HEK293 (cell line): ENCODE results near the gene SREBF1.

Experiments
- CTCF ChIA-PET: fragments of 350-600 bp; formaldehyde crosslinking; extraction: SDS; loops from one replicate; lab custom pipeline; 2021; ENCODE audit warnings: antibody characterized with exemption; lab: Yijun Ruan, JAX
- POLR2A ChIA-PET: fragments of 300-600 bp; formaldehyde crosslinking; extraction: SDS; loops from one replicate; lab custom pipeline; 2020; ENCODE audit warnings: antibody characterized with exemption, inconsistent platforms; lab: Yijun Ruan, JAX
- H3K27ac ChIP-seq: fragments of 200-500 bp; sonication (Bioruptor generic); 2 replicates; pipeline ENCODE4 v1.5.1; 2014; ENCODE audit warnings: low read depth, low read length, control low read depth, inconsistent platforms; ENCODE audit errors: extremely low read depth
- H3K36me3 ChIP-seq, 2 experiments: fragments of 200-500 bp in 1 of 2; sonication (Bioruptor generic) in 1 of 2; 1 replicate in 1 of 2; 2 replicates in 1 of 2; pipeline ENCODE4 v1.5.1; 2014 to 2017; ENCODE audit warnings: inconsistent platforms in 2 of 2, low read length in 2 of 2; ENCODE audit not compliant: control insufficient read depth in 2 of 2, insufficient read depth in 1 of 2
- H3K4me1 ChIP-seq: fragments of 200-500 bp; sonication (Bioruptor generic); 2 replicates; pipeline ENCODE4 v1.5.1; 2014; ENCODE audit warnings: mild to moderate bottlenecking, low read length, inconsistent platforms; ENCODE audit not compliant: control insufficient read depth, insufficient read depth
- H3K4me3 ChIP-seq: 2 replicates; pipeline ENCODE4 v1.5.1; 2011; ENCODE audit warnings: low read depth, mild to moderate bottlenecking, control low read depth, low read length, moderate library complexity
- H3K9me3 ChIP-seq: fragments of 200-500 bp; sonication (Bioruptor generic); 2 replicates; pipeline ENCODE4 v1.5.1; 2014; ENCODE audit warnings: low read depth, low read length, inconsistent platforms; ENCODE audit not compliant: control insufficient read depth, insufficient read depth
- GLIS2 ChIP-seq: fragments of 450-650 bp; formaldehyde crosslinking; IDR thresholded peaks from 2 replicates; pipeline ENCODE4 v1.5.1; 2016; ENCODE audit warnings: missing biosample characterization, missing genetic modification characterization
- HIC1 ChIP-seq: fragments of 450-650 bp; formaldehyde crosslinking; IDR thresholded peaks from 2 replicates; pipeline ENCODE4 v1.5.1; 2016; ENCODE audit warnings: missing biosample characterization, missing genetic modification characterization
- INSM2 ChIP-seq: fragments of 450-650 bp; formaldehyde crosslinking; IDR thresholded peaks from 2 replicates; pipeline ENCODE4 v1.5.1; 2016; ENCODE audit warnings: missing biosample characterization, missing genetic modification characterization
- KLF10 ChIP-seq: fragments of 450-650 bp; IDR thresholded peaks from 2 replicates; pipeline ENCODE4 v1.5.1; 2018; ENCODE audit warnings: missing biosample characterization, mild to moderate bottlenecking, missing genetic modification characterization
- KLF17 ChIP-seq: fragments of 450-650 bp; formaldehyde crosslinking; IDR thresholded peaks from 2 replicates; pipeline ENCODE4 v1.5.1; 2016; ENCODE audit warnings: missing biosample characterization, missing genetic modification characterization
- PATZ1 ChIP-seq: fragments of 450-650 bp; formaldehyde crosslinking; IDR thresholded peaks from 2 replicates; pipeline ENCODE4 v1.5.1; 2016; ENCODE audit warnings: missing biosample characterization, missing genetic modification characterization
- SP3 ChIP-seq: fragments of 450-650 bp; formaldehyde crosslinking; IDR thresholded peaks from 2 replicates; pipeline ENCODE4 v1.5.1; 2016; ENCODE audit warnings: missing biosample characterization, missing genetic modification characterization
- YY2 ChIP-seq: fragments of 450-650 bp; formaldehyde crosslinking; IDR thresholded peaks from 2 replicates; pipeline ENCODE4 v1.5.1; 2016; ENCODE audit warnings: missing biosample characterization, missing genetic modification characterization
- ZBTB11 ChIP-seq: fragments of 450-650 bp; formaldehyde crosslinking; conservative IDR thresholded peaks from 2 replicates; pipeline ENCODE4 v1.5.1; 2016; ENCODE audit warnings: low read depth, missing biosample characterization, missing genetic modification characterization
- ZBTB17 ChIP-seq: fragments of 450-650 bp; formaldehyde crosslinking; IDR thresholded peaks from 2 replicates; pipeline ENCODE4 v1.5.1; 2016; ENCODE audit warnings: missing biosample characterization, missing genetic modification characterization
- ZBTB20 ChIP-seq: fragments of 450-650 bp; formaldehyde crosslinking; IDR thresholded peaks from 2 replicates; pipeline ENCODE4 v1.5.1; 2016; ENCODE audit warnings: missing biosample characterization, missing genetic modification characterization
- ZBTB48 ChIP-seq: fragments of 450-650 bp; formaldehyde crosslinking; IDR thresholded peaks from 2 replicates; pipeline ENCODE4 v1.5.1; 2016; ENCODE audit warnings: missing biosample characterization, missing genetic modification characterization
- ZBTB8A ChIP-seq: fragments of 450-650 bp; formaldehyde crosslinking; IDR thresholded peaks from 2 replicates; pipeline ENCODE4 v1.5.1; 2016; ENCODE audit warnings: missing biosample characterization, missing genetic modification characterization
- ZNF138 ChIP-seq: fragments of 450-650 bp; formaldehyde crosslinking; IDR thresholded peaks from 2 replicates; pipeline ENCODE4 v1.5.1; 2016; ENCODE audit warnings: missing biosample characterization, missing genetic modification characterization, borderline replicate concordance
- ZNF146 ChIP-seq: fragments of 450-650 bp; formaldehyde crosslinking; IDR thresholded peaks from 2 replicates; pipeline ENCODE4 v1.5.1; 2016; ENCODE audit warnings: missing biosample characterization, missing genetic modification characterization
- ZNF211 ChIP-seq: fragments of 450-650 bp; formaldehyde crosslinking; IDR thresholded peaks from 2 replicates; pipeline ENCODE4 v1.5.1; 2016; ENCODE audit warnings: low read depth, missing biosample characterization, missing genetic modification characterization
- ZNF223 ChIP-seq: fragments of 450-650 bp; formaldehyde crosslinking; IDR thresholded peaks from 2 replicates; pipeline ENCODE4 v1.5.1; 2016; ENCODE audit warnings: missing biosample characterization, missing genetic modification characterization
- ZNF274 ChIP-seq, 2 experiments: fragments of 200-500 bp in 1 of 2; fragments of 450-650 bp in 1 of 2; sonication (Bioruptor generic) in 1 of 2; formaldehyde crosslinking in 1 of 2; IDR thresholded peaks; 2 replicates each; pipeline versions ENCODE4 v1.5.1 to v1.6.1; 2014 to 2016; ENCODE audit warnings: borderline replicate concordance in 1 of 2, inconsistent platforms in 1 of 2, low read length in 1 of 2, missing biosample characterization in 1 of 2, missing genetic modification characterization in 1 of 2
- ZNF354C ChIP-seq: fragments of 450-650 bp; formaldehyde crosslinking; IDR thresholded peaks from 2 replicates; pipeline ENCODE4 v1.5.1; 2016; ENCODE audit warnings: missing biosample characterization, missing genetic modification characterization, low read depth, borderline replicate concordance
- ZNF426 ChIP-seq: fragments of 450-650 bp; formaldehyde crosslinking; IDR thresholded peaks from 2 replicates; pipeline ENCODE4 v1.5.1; 2017; ENCODE audit warnings: missing biosample characterization, missing genetic modification characterization, mild to moderate bottlenecking, inconsistent platforms, moderate library complexity
- ZNF561 ChIP-seq: fragments of 450-650 bp; IDR thresholded peaks from 2 replicates; pipeline ENCODE4 v1.5.1; 2018; ENCODE audit warnings: missing biosample characterization, missing genetic modification characterization, borderline replicate concordance
- ZNF580 ChIP-seq: fragments of 450-650 bp; formaldehyde crosslinking; IDR thresholded peaks from 2 replicates; pipeline ENCODE4 v1.5.1; 2016; ENCODE audit warnings: missing biosample characterization, missing genetic modification characterization
- ZNF600 ChIP-seq: fragments of 450-650 bp; formaldehyde crosslinking; IDR thresholded peaks from 2 replicates; pipeline ENCODE4 v1.5.1; 2016; ENCODE audit warnings: missing biosample characterization, missing genetic modification characterization
- ZNF768 ChIP-seq: fragments of 450-650 bp; formaldehyde crosslinking; IDR thresholded peaks from 2 replicates; pipeline ENCODE4 v1.5.1; 2018; ENCODE audit warnings: missing biosample characterization, mild to moderate bottlenecking, missing genetic modification characterization
- ZNF792 ChIP-seq: fragments of 450-650 bp; formaldehyde crosslinking; IDR thresholded peaks from 2 replicates; pipeline ENCODE4 v1.5.1; 2016; ENCODE audit warnings: missing biosample characterization, missing genetic modification characterization
- ZSCAN30 ChIP-seq: fragments of 450-650 bp; IDR thresholded peaks from 2 replicates; pipeline ENCODE4 v1.5.1; 2018; ENCODE audit warnings: missing biosample characterization, mild to moderate bottlenecking, missing genetic modification characterization, moderate library complexity

Gene SREBF1

DNA sequence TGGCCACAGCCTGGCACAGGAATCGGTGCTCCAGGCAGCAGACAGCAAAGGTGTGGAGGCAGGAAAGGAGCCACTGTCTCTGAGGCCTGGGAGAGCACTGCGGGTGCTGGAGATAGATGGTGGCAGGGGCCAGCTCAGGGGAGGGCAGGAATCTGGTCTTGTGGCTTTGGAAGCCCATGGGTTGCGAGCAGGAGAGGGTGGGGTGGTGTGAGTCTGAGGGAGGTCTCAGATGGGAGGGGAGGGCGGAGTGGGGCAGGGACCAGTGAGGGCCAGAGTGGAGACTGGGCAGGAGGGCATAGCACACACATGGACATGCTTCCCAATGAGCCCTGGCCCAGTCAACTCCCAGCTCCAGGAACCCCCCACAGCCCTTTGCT lies 70.1 kb downstream of the SREBF1 start:
- H3K4me1 ChIP-seq: peaks cover 13% of the 10 kb centered on the region
- 0 out of 2 replicates have a peak overlapping the region, but pooled peaks have one; percentile 13 for H3K27ac ChIP-seq
- ChIA-PET CTCF (interaction anchor here (0.6 kb wide), 1 partner anchor 625 kb away, joined by 3 read pairs; no protein-coding TSS in a partner anchor), POLR2A (no interaction called here)
- H3K4me3 ChIP-seq: no peak overlapping the region
- peaks cover 0 to 8% of the 10 kb centered on the region in 2 experiments; a peak in 1 of 3 replicates for H3K36me3 ChIP-seq
- H3K9me3 ChIP-seq: no peaks in the 10 kb centered on the region
- TF ChIP-seq ZBTB11 (tag by site-specific recombination) (no peak), ZNF768 (tag by site-specific recombination) (no peak), ZBTB17 (tag by site-specific recombination) (no peak), ZNF580 (tag by site-specific recombination) (no peak), ZBTB8A (tag by site-specific recombination) (no peak), ZNF146 (tag by site-specific recombination) (no peak), SP3 (tag by site-specific recombination) (no peak), ZSCAN30 (tag by site-specific recombination) (no peak), ZNF354C (no peak), ZNF792 (tag by site-specific recombination) (no peak), KLF10 (no peak), ZNF138 (tag by site-specific recombination) (no peak), ZNF426 (no peak), YY2 (tag by site-specific recombination) (no peak), ZNF211 (tag by site-specific recombination) (no peak), ZNF223 (tag by site-specific recombination) (no peak), PATZ1 (tag by site-specific recombination) (no peak), ZNF561 (tag by site-specific recombination) (no peak), INSM2 (tag by site-specific recombination) (no peak), KLF17 (0 out of 2 replicates have a peak, but pooled peaks have one; percentile 45), GLIS2 (peak; percentile 51; the same call in 1 of the 2 replicates), ZNF600 (0 out of 2 replicates have a peak, but pooled peaks have one; percentile 1), HIC1 (tag by site-specific recombination) (no peak), ZBTB48 (tag by site-specific recombination) (no peak), ZNF274 (IDR thresholded peaks at IDR 0.05; ENCODE audit: low read length) (no peak), ZNF274 (tag by site-specific recombination; IDR thresholded peaks at IDR 0.05; ENCODE audit: borderline replicate concordance) (no peak), ZBTB20 (tag by site-specific recombination) (peak; percentile 16; the same call in 1 of the 2 replicates)
